DOHH2 (cell line): ENCODE results near the gene NPAS3.

Experiments used
- H3F3A ChIP-seq: fragments of 200-600 bp; sonication (generic), shearing (Covaris generic); 2 replicates; pipeline ENCODE4 v1.6.0; 2016; ENCODE audit warnings: antibody characterized with exemption, mild to moderate bottlenecking; ENCODE audit not compliant: control insufficient read depth, insufficient read depth
- H3K27ac ChIP-seq: fragments of 200-600 bp; sonication (generic); 2 replicates; pipeline ENCODE4 v1.5.1; 2014; ENCODE audit warnings: low read depth, mild to moderate bottlenecking, low read length, moderate library complexity
- H3K27me3 ChIP-seq: fragments of 200-600 bp; sonication (generic); 2 replicates; pipeline ENCODE4 v1.6.1; 2014; ENCODE audit warnings: mild to moderate bottlenecking, low read length, mixed read lengths; ENCODE audit not compliant: control insufficient read depth
- H3K36me3 ChIP-seq: fragments of 200-600 bp; sonication (generic); 2 replicates; pipeline ENCODE4 v1.6.1; 2014; ENCODE audit warnings: mild to moderate bottlenecking, low read length, moderate library complexity, mixed read lengths; ENCODE audit not compliant: control insufficient read depth
- H3K4me1 ChIP-seq: fragments of 200-600 bp; sonication (generic); 2 replicates; pipeline ENCODE4 v1.6.1; 2014; ENCODE audit warnings: mild to moderate bottlenecking, low read length, mixed read lengths; ENCODE audit not compliant: control insufficient read depth
- H3K4me2 ChIP-seq: fragments of 200-600 bp; sonication (generic); 2 replicates; pipeline ENCODE4 v1.6.0; 2014; ENCODE audit warnings: mild to moderate bottlenecking, low read length, moderate library complexity
- H3K4me3 ChIP-seq: fragments of 200-600 bp; sonication (generic); 2 replicates; pipeline ENCODE4 v1.5.1; 2014; ENCODE audit warnings: mild to moderate bottlenecking, low read length, mixed read lengths
- H3K79me2 ChIP-seq: fragments of 200-600 bp; sonication (generic); 2 replicates; pipeline ENCODE4 v1.6.1; 2014; ENCODE audit warnings: mild to moderate bottlenecking, low read length, mixed read lengths; ENCODE audit not compliant: control insufficient read depth
- H3K9me2 ChIP-seq: fragments of 200-600 bp; sonication (generic); replicated peaks from 2 replicates; pipeline ENCODE4 v1.6.1; 2014; ENCODE audit warnings: mild to moderate bottlenecking, low read length, mixed read lengths; ENCODE audit not compliant: control insufficient read depth
- H3K9me3 ChIP-seq: fragments of 200-600 bp; sonication (generic); 2 replicates; pipeline ENCODE4 v1.6.1; 2014; ENCODE audit warnings: antibody characterized with exemption, low read length, mixed read lengths; ENCODE audit not compliant: control insufficient read depth, insufficient read depth
- H4K20me1 ChIP-seq: fragments of 200-600 bp; sonication (generic); 2 replicates; pipeline ENCODE4 v1.6.0; 2014; ENCODE audit warnings: low read depth, mild to moderate bottlenecking, antibody characterized with exemption, low read length, moderate library complexity; ENCODE audit not compliant: control insufficient read depth, insufficient read depth
- EZH2phosphoT487 ChIP-seq: fragments of 200-600 bp; sonication (generic); IDR thresholded peaks from 2 replicates; pipeline ENCODE4 v1.6.1; 2017; ENCODE audit warnings: borderline replicate concordance, mild to moderate bottlenecking, antibody characterized with exemption, low read length, moderate library complexity, mixed read lengths
- TF ChIP-seq, protein P1 (sequence below): fragments of 200-600 bp; sonication (generic); IDR thresholded peaks from one replicate; pipeline ENCODE4 v1.5.1; 2014; ENCODE audit warnings: antibody characterized with exemption, mild to moderate bottlenecking, low read depth, low read length; ENCODE audit not compliant: poor library complexity, severe bottlenecking

Gene NPAS3

DNA sequence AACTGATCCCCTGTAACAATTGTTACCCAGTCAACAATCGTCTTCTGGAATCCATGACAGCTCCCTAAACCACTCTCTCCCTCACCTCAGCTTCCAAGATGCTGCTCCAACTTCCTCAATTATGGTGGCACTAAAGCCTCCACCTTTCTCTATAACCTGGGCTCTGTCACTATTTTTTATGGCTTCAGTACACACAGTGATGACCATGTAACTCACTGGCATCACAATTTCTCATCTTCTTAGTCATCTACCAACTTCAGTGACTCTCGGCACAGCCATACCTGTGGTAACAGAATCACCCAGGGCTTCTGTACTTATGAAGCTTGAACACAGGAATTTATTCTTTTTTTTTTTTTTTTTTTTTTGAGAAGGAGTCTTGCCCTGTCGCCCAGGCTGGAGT lies 32.0 kb upstream of the NPAS3 start:
- H3K27ac ChIP-seq = no peak overlapping the region
- no peak overlapping the region for H3K4me3 ChIP-seq
- H3K4me1 ChIP-seq = no peaks in the 10 kb centered on the region

DNA sequence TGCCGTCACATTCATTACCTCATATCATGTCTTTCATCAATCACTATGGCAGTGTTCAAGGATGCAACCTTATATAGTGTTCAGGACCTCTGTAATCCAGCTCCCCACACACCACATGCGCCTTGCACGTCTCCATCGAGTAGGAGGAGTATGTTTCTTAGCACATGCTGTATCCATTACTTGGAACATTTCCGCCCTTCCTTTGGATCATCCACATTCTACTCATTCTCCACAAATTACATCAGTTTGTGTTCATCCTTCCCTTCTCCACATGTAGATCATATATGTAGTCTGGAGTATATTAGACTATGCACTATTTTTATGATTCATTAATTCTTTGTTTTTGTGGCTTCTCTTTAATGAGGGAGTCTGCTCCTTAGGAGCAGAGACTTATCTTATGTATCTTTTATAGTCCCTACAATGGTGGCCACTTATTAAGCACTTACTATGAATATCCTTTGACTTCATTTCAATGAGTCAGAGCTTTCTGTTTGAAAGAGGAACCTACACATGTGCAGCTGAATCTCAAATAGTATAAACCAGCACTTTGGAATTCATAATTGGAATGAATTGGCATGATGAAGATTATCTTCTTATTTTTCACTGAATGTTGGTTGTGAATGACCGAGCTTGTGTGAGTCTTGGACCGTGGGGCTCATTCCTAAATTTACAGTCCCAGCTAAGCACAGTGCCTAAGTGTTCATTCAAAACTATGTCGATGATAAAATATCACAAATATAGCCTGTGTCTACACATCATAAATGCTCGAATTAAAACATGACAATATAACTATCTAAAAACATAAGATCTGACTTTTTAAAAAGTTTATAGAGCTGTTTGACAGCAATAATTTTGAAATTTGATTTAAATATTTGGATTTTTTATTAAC lies 30.2 kb upstream of the NPAS3 start:
- TF ChIP-seq, protein P1, sequence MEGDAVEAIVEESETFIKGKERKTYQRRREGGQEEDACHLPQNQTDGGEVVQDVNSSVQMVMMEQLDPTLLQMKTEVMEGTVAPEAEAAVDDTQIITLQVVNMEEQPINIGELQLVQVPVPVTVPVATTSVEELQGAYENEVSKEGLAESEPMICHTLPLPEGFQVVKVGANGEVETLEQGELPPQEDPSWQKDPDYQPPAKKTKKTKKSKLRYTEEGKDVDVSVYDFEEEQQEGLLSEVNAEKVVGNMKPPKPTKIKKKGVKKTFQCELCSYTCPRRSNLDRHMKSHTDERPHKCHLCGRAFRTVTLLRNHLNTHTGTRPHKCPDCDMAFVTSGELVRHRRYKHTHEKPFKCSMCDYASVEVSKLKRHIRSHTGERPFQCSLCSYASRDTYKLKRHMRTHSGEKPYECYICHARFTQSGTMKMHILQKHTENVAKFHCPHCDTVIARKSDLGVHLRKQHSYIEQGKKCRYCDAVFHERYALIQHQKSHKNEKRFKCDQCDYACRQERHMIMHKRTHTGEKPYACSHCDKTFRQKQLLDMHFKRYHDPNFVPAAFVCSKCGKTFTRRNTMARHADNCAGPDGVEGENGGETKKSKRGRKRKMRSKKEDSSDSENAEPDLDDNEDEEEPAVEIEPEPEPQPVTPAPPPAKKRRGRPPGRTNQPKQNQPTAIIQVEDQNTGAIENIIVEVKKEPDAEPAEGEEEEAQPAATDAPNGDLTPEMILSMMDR = no peak
- no peak for TF ChIP-seq EZH2phosphoT487
- no peaks in the 10 kb centered on the region for H3K36me3 ChIP-seq
- no peak overlapping the region for H3K4me2 ChIP-seq
- H3F3A ChIP-seq = no peaks in the 10 kb centered on the region
- H3K9me2 ChIP-seq = no peaks in the 10 kb centered on the region
- H4K20me1 ChIP-seq = no peaks in the 10 kb centered on the region
- peaks cover 4% of the 10 kb centered on the region; the same call in 1 of the 2 replicates for H3K9me3 ChIP-seq
- H3K27ac ChIP-seq = no peak overlapping the region
- no peaks in the 10 kb centered on the region for H3K27me3 ChIP-seq
- H3K79me2 ChIP-seq = no peaks in the 10 kb centered on the region
- no peaks in the 10 kb centered on the region for H3K4me1 ChIP-seq
- no peak overlapping the region for H3K4me3 ChIP-seq

More for the DNA sequence above, 32.0 kb upstream of the NPAS3 start:
- Histone ChIP-seq H3K9me2 (no peaks in the 10 kb centered on the region), H4K20me1 (no peaks in the 10 kb centered on the region), H3K4me2 (no peak overlapping the region), H3K27me3 (no peaks in the 10 kb centered on the region), H3K79me2 (no peaks in the 10 kb centered on the region), H3K9me3 (peaks cover 4% of the 10 kb centered on the region; the same call in 1 of the 2 replicates), H3K36me3 (no peaks in the 10 kb centered on the region), H3F3A (no peaks in the 10 kb centered on the region)
- no peak for TF ChIP-seq EZH2phosphoT487
- TF ChIP-seq, protein P1 = no peak

DNA sequence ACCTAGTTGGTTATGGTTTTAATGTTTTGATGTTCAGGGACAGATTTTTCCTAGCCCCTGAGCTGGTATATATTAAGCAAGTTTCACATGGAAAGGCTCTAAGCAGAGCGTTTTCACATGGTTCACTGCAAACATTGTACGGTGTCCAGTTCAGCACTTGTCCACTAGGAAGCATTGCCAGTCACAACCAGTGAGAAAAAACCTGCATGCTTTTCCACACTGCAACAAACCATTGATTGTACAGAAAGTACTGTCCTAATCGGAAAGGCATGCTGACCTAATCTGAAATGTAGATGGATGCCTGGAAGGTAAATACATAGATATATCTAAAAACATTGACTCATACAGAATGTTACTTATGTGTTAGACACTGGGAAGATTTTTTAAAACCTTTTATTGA lies 25.0 kb upstream of the NPAS3 start:
- Histone ChIP-seq H3F3A (no peaks in the 10 kb centered on the region), H3K27ac (no peak overlapping the region), H3K36me3 (no peaks in the 10 kb centered on the region), H3K4me2 (no peak overlapping the region), H3K9me2 (no peaks in the 10 kb centered on the region), H3K9me3 (peaks cover 3% of the 10 kb centered on the region; the same call in 1 of the 2 replicates), H3K4me3 (no peak overlapping the region), H3K4me1 (no peaks in the 10 kb centered on the region), H4K20me1 (no peaks in the 10 kb centered on the region), H3K79me2 (no peaks in the 10 kb centered on the region), H3K27me3 (no peaks in the 10 kb centered on the region)
- TF ChIP-seq, protein P1 = no peak
- no peak for TF ChIP-seq EZH2phosphoT487
